ENCODE data around the gene CUEDC1.

CUEDC1 gene

GRCh38 chr17:57866723-57867122 is 88.5 kb downstream of the CUEDC1 start:
- H3K4me3 ChIP-seq (ENCODE audit: low read depth, low read length), result no peak overlapping the region

GRCh38 chr17:57866319-57866718 is 88.9 kb downstream of the CUEDC1 start:
- H3K4me3 ChIP-seq (ENCODE audit: low read depth, low read length), result no peak overlapping the region

- no peak overlapping the region for H3K4me3 ChIP-seq (ENCODE audit: low read depth, low read length)
Measured at GRCh38 chr17:57864273-57864672, 90.9 kb downstream of the CUEDC1 start.

- no peak overlapping the region for H3K4me3 ChIP-seq (ENCODE audit: low read depth, low read length)
Measured at GRCh38 chr17:57862694-57863667, 92.2 kb downstream of the CUEDC1 start.

GRCh38 chr17:57861790-57862693 is 93.2 kb downstream of the CUEDC1 start:
- peak overlapping the region; percentile 20 for H3K4me3 ChIP-seq (ENCODE audit: low read depth, low read length)

- H3K4me3 ChIP-seq (ENCODE audit: low read depth, low read length), result peak overlapping the region; percentile 20
Measured at GRCh38 chr17:57861000-57861789, 94.0 kb downstream of the CUEDC1 start.

GRCh38 chr17:57860414-57860999 is 94.7 kb downstream of the CUEDC1 start:
- H3K4me3 ChIP-seq (ENCODE audit: low read depth, low read length), result no peak overlapping the region

- no peak overlapping the region for H3K4me3 ChIP-seq (ENCODE audit: low read depth, low read length)
Measured at GRCh38 chr17:57859601-57860413, 95.4 kb downstream of the CUEDC1 start.

GRCh38 chr17:57858838-57859237 is 96.4 kb downstream of the CUEDC1 start:
- H3K4me3 ChIP-seq (ENCODE audit: low read depth, low read length), result no peak overlapping the region

GRCh38 chr17:57856792-57857620 is 98.2 kb downstream of the CUEDC1 start:
- no peak overlapping the region for H3K4me3 ChIP-seq (ENCODE audit: low read depth, low read length)

- no peak overlapping the region for H3K4me3 ChIP-seq (ENCODE audit: low read depth, low read length)
Measured at GRCh38 chr17:57855391-57856035, 99.7 kb downstream of the CUEDC1 start.

- H3K4me3 ChIP-seq (ENCODE audit: low read depth, low read length), result no peak overlapping the region
Measured at GRCh38 chr17:57853695-57854094, 101.5 kb downstream of the CUEDC1 start.

- no peak overlapping the region for H3K4me3 ChIP-seq (ENCODE audit: low read depth, low read length)
Measured at GRCh38 chr17:57852955-57853328, 102.3 kb downstream of the CUEDC1 start.

- no peak overlapping the region for H3K4me3 ChIP-seq (ENCODE audit: low read depth, low read length)
Measured at GRCh38 chr17:57852092-57852954, 102.9 kb downstream of the CUEDC1 start.

- peak within 1 kb of the TSS; percentile 99 for H3K4me3 ChIP-seq (ENCODE audit: low read depth, low read length)
Measured at GRCh38 chr17:57849874-57850754, 105.1 kb downstream of the CUEDC1 start, which contains the start of gene MRPS23. MRPS23 (minus strand) TSS chr17:57850044; CDS start chr17:57850010, 34 bp downstream.

All from iPS-11a (cell line).